22Rv1 (cell line): ENCODE measurements around the gene ANKS1B.
A peak's percentile ranks its signal among the peaks of the same experiment; 100 is the strongest.

Experiments used
- CTCF ChIP-seq: fragments of 450-650 bp; IDR thresholded peaks from 2 replicates; pipeline ENCODE4 v1.5.1; 2017; ENCODE audit warnings: mild to moderate bottlenecking
- ZFX ChIP-seq: fragments of 450-650 bp; IDR thresholded peaks from 2 replicates; pipeline ENCODE4 v1.6.1; 2017; ENCODE audit warnings: antibody characterized with exemption, borderline replicate concordance

- TF ChIP-seq CTCF (peak; percentile 89), ZFX (no peak)
Observed at GRCh38 chr12:99767809-99768208, 216.9 kb downstream of the ANKS1B start.
